HG03064 (cell line): ENCODE measurements around the gene NPNT.

Experiments used
- ATAC-seq: cut with Tn5 transposase; IDR thresholded peaks from one replicate; pipeline ENCODE4 v1.9.1; 2021; ENCODE audit warnings: low read depth; ENCODE audit not compliant: unreplicated experiment

Gene NPNT

DNA sequence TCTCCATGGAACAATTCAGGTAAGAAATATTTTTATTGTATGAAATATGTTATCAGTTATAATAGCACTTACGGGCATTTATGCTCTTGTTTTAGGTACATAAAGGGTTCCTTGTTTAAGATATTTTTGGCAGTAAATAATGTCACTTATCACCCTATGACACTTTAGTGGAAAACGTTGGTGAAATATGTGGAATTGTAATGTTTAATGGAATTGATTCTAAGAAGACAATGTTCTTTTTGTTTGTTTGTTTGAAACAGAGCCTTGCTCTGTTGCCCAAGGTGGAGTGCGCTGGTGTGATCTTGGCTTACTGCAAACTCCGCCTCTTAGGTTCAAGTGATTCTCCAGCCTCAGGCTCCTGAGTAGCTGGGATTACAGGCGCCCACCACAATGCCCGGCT, 17.4 kb downstream of the NPNT start:
- ATAC-seq: no peak

DNA sequence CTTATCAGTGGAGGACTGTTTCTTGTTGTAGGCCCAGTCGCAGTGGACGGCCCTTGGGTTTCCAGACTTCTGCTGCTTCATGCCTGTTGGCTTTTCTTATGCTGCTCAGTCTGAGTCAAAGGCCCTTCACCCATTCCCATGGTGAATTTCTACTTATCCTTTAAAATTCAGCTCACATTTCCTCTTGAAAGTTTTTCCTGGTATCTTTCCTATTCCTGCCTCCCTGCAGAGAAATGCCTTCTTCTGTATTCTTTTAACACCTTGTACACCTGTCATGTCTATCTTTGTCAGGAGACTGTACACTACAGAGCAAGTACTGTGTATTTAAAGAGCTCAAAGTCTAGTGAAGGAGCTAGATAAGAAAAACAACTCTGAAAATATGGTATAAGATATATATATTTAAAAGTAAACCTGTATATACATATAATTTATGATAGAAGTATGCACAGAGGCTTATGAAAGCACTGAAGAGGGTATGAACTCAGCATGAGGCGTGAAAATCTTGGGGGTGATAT, 22.0 kb downstream of the NPNT start:
- ATAC-seq: no peak

DNA sequence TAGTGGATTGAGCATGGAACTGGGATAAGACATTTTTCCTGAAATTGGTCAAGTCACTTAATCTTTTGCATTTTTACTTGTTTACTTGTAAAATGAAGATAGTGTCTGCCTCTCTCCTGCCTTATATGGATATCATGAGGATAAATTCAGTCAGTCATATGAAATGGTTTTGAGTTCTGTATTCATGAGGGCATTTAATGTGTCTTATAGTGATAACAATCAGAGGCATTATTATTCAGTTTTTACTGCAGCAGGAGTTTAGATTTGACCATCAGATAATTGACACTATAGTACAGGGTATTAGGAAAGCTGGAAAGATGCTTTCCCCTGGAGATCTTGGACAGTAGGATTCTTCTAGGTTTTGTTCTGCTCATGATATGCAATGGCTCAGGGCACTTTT, 26.0 kb downstream of the NPNT start:
- ATAC-seq: no peak

DNA sequence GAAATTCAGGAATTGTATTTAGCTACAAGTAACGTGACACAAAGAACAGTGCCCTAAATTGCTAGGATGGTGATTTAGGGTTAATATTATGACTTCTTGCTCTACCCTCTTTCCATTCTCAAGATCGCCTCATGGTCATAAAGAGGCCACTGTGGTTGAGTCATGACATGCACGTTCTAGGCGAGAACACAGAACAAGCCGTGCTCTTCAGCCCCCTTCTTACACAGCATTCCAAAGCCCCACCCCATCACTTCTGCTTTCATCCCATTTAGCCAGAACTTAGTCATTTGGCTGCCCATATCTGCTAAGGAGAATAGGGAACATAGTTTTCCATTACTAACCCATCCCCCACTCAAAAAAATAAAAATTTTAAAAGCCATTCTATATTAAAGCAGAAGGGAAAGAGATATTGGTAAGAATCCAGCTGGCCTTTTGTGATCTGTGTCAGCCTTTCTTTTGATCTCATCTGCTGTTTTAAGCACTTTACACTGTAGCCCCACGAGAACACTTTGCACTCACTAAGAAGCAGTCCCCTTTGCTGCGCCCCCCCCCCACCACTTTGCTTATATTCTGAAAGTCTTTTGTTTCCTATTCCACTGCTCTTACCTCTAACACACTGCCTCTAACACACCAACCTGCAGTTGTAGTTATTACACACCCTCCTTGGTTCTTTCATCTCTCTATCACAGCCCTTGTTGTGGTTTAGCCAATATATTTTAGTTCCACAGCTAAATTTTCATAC, 28.4 kb downstream of the NPNT start:
- no peak for ATAC-seq

DNA sequence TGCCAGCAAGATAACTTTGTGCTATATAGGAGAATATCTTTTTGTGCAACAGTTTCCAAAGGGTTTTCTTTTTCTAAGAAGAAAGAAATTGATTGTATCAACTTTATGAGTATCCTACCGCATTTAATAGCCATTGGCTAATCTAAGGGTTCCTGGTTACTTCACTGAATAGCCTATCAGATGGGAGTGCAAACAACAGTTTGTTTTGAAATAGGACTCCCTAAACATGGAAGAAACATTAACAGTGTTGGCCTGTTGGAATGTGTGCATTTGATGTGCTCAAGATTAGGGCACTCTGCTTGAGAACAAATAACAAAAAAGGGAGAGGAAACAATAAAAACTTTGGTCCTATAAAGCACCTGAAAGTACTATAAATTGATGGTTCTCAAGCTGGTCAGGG, 29.1 kb downstream of the NPNT start:
- no peak for ATAC-seq

DNA sequence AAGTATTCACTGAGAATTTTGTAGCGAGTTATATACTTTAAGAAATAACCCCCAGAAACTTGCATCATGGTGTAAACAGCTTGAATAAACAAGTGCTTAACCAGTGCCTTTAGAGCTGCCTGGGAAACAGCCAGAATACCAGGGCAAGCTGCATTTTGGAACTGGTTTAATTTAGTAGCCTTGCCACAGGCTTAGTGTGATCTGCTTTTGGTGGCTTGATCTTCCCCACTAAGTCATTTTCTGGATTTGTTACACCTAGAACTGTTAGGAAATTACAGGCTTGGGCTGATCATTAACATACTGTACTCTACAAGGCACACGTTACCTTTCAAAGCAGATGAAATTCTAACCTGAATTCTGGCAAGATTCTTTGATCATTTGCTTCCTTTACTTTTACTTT, 35.4 kb downstream of the NPNT start:
- no peak for ATAC-seq

DNA sequence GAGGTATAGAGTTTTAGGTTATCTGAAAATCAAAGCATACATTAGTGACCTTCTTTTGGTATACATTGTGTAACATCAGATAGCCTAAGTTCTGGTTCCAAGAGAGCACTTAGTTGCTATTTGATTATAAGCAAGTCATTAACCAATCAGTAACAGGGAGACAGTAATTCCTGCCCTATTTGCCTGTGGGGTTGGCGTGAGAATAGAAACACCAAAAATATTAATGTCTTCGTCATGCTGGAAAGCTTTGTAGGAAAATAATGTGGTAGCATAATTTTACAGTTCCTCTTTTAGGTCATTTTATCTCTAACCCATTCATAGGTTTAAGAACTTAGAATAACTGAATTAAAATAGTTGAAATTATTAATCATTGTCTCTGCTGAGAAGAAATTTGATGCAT, 37.8 kb downstream of the NPNT start:
- no peak for ATAC-seq

DNA sequence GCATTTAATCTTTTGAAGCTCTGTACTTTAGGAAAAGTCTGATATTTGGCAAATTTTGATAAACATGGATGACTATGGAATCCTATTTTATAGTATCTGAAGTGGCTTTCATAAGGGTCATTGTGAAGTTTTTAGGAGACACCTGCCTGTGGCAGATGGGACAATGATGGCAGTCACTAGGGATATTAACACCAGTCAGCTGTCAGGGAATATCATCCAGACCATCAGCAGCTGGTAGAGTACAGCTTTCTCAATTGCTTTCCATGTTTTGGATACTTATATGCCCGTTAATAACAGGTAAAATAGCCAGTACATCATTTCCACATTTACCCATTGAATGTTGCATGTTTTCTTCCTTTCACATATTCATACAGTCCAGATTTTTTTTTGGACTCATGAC, 39.1 kb downstream of the NPNT start:
- no peak for ATAC-seq

DNA sequence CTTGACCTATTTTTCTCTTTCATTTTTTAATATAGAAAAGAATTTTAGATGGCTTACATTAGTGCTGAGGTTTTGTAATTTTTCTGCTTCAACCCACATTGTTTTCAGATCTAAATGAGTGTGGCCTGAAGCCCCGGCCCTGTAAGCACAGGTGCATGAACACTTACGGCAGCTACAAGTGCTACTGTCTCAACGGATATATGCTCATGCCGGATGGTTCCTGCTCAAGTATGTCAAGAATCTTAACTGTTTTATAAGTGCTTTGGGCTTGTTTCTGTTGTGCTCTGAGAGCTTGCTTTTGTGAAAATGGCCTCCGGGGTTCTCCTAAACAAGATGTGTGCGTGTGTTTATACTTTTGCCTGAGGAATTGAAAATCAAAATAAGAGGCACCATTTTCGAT, 41.6 kb downstream of the NPNT start:
- ATAC-seq: no peak

DNA sequence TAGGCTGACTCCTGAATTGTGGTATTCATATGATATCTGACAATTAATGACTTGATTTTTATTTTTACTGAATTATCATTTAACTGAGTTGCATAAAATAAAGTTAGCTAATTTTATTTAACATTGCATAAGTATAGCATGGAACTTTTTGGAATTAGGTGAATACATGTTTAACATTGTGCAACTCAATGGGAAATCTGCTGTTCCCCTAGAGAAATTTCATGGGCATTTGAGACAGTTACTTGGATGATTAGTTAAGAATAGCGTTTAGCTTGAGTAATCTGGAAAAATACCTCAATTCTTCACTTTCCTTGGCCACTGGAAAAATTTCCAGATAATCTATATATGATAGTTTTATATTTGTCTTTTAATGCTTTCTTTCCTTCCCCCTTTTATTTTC, 42.5 kb downstream of the NPNT start:
- ATAC-seq: no peak

DNA sequence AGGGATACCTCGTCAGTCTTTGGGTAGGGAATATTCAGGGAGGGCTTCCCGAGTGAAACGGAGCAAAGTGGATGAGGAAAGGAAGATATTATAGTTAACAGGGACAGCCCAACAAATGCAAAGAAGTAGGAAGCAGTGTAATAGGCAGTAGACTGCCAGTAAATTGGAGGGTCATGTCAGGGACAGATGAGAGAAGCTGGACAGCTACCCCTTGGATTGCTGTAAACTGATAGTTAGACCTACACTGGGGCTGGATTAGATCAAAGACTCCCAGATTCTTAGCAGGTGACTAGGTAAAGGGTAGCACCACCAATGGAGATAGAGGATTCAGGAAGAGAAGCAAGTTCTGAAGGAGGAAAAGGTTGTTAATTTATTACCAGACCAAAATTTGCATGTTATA, 48.0 kb downstream of the NPNT start:
- no peak for ATAC-seq

DNA sequence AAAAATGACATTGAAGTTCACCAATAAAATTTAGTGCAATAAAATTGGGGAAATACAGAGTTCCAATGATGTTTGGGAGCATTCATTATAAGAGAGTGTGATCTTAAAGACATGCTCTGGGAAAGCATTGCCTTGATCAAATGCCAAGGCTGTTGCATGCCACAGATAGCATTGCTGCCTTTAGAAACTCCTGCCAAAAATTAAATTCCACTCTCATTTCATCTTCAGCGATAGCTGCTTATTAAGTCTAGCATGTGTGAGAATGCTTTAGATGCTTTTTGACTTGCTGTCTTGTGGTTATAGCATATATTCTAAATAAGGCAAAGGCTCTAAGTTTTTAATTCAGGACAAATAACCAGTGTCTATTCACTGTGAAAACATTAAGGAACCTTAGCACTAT, 49.3 kb downstream of the NPNT start:
- no peak for ATAC-seq

DNA sequence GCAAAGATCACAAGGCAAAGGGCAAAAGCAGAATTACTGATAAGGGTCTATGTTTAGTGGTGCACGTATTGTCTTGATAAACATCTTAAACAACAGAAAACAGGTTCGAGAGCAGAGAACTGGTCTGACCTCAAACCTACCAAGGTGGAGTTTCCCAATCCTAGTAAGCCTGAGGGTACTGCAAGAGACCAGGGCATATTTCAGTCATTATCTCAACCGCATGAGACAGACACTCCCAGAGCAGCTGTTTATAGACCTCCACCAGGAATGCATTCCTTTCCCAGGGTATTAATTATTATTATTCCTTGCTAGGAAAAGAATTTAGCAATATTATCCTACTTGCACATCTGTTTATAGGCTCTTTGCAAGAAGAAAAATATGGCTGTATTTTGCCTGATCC, 51.5 kb downstream of the NPNT start:
- no peak for ATAC-seq

DNA sequence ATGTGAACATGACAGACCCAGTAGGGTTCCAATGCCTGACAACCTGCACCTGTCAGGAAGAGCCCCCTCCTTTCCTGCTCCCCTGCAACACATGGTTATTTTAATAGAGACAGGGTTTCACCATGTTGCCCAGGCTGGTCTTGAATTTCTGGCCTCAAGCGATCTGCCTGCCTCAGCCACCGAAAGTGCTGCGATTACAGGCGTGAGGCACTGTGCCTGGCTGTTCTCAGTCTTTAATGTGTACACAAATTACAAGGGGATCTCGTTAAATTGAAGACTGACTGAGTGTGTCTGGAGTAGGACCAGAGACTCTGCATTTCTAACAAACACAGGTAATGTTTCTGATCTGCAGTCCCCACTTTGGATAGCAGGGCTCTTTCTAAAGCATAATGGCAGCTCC, 55.4 kb downstream of the NPNT start:
- ATAC-seq: no peak

DNA sequence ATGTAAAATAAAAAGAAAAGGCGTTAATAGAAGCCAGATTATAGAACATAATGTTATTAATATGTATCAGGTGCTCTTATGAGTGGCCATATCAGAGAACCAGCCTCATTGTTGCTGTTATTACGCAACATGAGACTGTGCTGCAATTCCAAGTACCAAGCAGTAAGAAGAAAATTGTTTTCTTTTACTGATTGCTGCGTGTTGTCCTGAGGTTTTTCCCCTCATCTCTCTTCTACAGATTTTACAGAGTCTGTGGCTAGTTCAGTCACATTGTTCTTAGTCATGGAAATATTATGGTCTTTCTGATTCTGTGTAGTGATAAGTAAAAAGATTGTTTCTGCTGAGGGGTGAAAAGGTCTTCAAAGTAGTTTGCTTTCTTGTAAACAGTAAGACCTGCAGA, 55.9 kb downstream of the NPNT start:
- no peak for ATAC-seq

DNA sequence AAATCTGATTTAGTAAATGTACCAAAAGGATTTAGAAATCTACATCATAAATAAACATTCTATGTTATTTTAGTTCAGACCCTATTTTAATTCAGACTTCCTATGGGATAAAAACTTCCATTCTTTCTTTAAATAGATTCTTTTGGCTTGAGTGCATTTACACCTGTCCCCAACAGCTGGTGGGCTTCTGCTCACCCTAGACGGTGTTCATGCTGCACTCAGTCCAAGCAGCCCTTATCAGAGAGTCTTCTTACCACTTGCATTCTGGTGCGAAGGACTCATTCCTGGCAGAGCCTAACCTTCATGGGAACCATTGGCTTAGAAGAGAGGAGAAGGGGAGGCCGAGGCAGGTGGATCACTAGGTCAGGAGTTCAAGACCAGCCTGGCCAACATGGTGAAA, 57.3 kb downstream of the NPNT start:
- ATAC-seq: no peak

DNA sequence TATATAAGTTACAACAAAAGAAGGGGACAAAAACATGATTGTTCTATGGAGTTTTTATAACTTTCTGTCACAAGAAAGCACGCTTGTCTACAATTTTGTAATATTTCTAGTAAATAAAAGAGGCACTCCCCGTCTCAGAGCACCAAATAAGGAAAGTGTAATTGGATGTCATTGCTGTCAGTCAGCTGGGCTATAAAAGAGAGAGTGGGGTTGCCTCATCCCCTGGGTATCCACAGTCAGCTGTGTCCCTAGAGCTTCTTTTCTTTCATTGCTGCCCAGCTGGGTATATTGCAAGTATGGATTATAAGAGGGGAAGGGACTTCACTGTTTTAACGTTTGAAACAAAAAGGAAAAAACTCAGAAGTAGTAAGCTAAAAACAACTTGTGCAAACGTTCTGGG, 61.3 kb downstream of the NPNT start:
- ATAC-seq: no peak

DNA sequence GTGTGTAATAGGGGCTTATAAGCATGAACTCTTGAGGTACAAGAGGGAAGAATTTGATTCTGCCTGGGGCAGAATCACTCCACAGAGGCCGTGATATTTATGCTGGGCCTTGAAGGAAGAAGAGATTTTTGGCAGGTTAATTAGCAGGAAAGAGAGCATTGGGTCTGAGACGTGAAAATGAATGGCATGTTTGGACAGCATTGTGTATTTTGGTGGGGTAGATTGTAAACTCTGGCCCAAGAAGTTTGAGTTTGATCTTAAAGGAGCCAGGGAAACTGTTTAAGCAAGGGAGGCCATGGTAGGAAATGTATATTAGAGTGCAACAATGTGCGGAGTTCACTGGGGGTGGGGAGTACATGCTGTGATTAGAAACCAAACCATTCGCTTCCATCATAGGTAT, 62.4 kb downstream of the NPNT start:
- no peak for ATAC-seq

DNA sequence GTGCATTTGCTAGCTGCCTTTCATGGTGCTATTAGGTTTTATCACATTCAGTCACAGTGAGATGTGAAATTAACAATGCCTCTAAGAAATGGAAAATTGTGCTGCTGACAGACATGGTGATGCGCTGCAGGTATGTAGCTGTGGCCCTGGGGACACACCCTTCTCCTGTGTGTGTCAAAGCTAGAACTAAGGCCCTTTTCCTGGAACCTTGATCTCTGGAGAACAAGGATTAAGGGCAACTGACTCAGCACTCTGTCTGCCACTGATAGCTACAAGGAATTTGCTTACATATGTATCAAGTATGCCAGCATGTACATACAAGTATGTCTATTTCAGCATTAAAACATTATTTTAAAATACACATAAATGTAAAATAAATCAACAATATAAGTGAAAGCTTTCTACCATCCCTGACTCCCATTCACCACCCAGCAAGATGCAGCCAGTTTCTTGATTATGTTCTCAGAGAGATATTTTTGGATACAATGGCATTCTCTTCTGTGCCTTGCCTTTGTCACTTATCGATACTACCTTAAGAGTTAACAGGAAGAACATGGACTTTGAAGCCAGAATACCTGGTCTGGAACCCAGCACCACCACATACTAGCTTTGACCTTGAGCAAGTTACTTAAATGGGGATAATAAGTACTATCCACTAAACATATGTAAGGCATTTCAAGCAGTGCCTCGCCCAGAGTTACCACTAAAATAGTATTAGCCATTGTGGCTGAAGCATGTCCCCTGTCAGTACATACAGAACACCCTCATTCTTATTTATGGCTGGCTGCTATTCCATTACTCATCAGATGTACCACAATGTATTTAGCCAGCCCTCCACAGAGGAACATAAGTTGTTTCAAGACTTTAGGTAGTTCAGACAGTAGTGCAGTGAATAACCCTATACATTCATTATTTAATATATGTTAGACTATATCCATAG, 68.5 kb downstream of the NPNT start:
- no peak for ATAC-seq

DNA sequence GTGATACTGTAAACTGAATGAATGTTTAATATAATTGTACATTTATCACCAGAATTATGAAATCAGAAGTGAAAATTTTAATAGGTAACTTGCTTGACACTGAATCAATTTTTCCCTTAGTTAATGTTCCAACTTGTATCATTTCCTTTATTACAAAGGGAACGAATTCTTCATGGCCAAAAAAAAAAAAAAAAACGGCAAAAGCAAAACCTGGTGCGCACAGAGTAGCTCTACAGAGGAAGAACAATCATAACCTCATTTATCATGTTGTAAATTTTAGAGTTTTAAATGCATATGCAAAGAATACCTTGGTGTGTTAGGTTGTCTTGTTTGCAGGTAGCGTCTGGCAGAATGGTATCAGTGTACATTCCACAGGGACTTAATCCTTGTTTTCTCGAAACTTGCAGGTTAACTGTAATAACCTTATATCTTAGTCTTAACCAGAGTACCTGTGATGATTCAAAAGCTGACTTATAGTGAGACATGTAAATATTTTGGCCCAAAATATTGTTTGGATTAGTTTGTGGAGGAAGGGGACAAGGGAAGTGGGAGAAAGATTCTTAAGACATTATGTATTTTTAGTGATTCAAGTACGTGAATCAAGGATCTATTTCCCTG, 70.0 kb downstream of the NPNT start:
- no peak for ATAC-seq

DNA sequence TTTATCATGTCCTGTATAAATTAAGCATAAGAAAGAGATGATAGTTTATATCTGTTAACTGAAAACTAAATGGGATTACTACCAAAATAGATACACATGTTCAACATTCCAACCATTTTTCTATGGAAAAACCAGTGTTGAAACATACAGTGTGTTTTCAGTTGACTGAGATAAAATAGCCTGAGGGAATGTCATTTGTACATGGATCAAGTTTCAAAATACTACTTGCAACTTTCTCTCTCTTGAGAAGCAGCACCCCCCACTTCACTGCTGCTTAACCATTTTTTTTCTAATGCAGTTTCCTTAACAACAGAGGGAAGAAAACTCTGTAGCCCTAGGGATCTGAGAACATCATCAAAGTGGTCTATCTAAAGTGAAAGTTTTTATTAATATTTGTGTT, 70.8 kb downstream of the NPNT start:
- no peak for ATAC-seq
